GM18861 (cell line): ENCODE data around the gene PTPRN2.
"Not testable (repeated sequence)": the region's sequence is repeated elsewhere in the genome, so short reads cannot be mapped to it uniquely, and the experiment has no call there.

Experiments
- ATAC-seq: cut with Tn5 transposase; IDR thresholded peaks from one replicate; pipeline ENCODE4 v1.9.1; 2021; ENCODE audit not compliant: unreplicated experiment

Gene PTPRN2

DNA sequence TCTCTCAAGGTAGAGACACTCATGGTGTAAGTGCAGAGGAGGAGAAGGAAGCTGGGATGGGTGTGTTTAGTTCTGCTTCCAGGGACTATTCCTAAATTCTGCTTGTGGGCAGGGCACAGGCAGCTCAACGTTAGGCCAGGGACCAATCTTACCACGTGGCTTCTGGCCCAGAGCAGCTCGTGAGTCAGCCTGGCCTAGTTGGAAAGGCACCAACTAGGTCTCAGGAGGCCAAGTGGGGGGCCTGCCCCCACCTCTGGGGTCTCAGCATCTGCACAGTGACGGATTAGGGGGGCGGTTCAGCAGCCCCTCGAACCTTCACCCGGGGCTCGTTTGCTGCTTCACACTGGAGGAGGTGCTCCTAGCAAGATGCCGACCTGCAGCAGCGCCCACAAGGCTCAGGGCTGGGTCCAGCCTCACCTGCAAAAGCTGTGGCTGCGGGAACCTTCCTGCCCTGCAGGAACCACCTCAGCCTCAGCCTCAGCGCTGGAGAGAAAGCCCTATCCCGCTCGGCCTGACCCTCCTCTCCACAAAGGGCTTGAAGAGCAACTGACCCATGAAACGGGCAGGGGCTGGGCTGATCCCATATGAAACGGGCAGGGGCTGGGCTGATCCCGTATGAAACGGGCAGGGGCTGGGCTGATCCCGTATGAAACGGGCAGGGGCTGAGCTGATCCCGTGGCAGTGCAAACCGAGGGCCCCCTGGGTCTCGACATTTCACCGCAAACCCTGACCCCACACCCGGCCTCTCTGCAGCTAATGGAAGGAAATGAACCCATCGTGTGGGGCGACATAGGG, 803.4 kb downstream of the PTPRN2 start:
- no peak for ATAC-seq

DNA sequence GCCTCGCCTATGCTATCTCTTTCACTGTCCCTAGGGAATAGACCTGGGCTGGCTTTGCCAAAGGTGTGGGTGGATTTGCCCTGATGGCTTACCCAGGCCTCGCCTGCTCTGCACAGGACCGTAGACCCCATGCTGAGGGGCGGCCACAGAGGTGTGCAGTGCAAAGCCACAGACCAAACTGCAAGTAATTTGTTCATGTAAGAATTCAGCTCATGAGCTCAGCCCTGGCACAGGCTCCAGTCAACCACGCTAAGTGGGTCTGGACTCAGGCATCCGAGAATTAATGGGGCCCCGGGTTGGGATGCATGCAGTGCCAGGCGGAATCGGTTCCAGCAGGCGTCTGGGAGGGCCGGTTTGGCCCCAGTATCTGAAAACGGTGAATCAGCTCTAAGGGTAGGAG, 805.6 kb downstream of the PTPRN2 start:
- no peak for ATAC-seq

GRCh38 chr7:157780721-157781120, 806.9 kb downstream of the PTPRN2 start:
- no peak for ATAC-seq

DNA sequence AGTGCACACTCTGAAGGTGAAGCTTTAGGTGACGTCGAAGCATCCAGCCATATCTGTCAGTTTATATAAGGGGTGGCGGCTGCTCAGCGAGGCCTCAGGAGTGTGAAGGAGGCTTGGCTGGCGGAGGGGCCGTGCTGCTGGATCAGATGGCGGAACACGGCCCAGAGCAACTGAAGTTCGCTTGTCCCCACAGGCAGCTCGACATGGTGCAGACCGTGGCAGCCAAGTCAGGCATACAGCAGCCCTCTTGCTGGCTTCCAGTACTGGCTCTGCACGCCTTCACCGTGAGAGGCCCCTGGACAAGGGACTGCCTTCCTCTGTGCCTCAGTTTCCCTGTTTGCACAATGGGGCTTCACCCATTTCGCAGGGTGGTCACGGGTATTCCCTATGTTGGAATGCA, 807.3 kb downstream of the PTPRN2 start:
- ATAC-seq = no peak

DNA sequence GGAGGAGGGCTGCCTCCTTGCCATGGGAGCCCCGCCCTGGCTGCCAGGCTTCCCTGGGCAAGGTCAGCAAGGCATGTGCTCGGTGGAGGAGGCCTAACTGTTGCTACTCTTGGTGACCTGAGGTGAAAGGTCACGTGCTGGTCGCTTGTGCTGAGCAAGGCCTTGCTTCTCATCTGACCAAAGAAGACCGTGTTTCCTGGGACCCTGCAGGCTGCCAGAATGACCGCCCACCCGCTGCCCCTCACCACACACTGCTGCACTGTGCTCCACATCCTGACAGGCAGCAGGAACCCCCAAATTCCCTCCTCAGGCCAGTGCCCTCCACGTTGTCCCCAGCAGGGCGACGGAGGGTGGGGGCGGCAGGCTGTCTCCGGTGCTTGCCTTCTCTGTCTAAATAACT, 808.4 kb downstream of the PTPRN2 start:
- no peak for ATAC-seq

DNA sequence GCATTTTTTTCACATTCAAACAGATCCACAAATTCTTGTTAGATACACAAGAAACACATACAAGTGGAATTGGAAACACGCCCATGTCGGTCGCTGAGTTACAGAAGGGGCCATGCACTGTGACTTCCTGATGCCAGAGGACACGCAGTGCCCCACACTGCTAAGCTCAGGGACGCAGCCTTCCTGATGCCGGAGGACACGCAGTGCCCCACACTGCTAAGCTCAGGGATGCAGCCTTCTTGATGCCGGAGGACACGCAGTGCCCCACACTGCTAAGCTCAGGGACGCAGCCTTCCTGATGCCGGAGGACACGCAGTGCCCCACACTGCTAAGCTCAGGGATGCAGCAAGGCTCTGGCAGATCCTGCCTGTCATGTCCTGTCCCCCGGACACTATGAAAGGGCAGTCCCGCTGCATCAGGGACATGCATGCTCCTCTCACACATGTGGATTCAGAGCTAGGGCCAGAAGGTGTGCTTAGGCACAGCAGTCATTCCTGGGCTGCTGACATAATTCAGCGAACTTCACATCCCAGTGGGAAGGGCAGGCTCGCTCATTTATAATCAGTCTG, 810.3 kb downstream of the PTPRN2 start:
- not testable (repeated sequence) for ATAC-seq

GRCh38 chr7:157775560-157776332, 811.9 kb downstream of the PTPRN2 start:
- ATAC-seq = no peak

DNA sequence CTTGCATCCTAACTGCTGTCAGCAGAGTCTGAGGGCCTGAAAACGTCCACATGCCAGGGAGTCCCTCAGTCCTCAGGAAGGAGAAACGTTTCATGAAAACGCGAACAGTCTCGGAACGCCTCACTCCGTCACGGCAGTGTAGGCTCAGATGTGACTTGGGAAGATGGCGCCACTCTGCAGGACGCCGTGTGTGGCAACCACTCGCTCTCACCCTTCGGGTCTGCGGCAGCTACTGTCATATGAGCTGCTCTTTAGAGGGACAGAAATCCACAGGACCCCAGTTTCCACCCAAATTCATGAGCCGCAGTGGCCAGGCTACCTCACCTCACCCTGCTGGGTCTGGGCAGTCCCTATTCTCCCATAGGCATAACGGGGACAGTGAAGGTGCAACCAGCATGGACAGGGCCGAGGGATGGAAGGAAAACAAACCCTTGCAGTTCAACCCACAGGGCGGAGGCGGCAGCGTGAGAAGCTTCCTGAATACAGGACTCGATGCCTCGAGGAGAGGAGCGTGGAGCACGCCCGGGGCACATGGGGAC, 812.5 kb downstream of the PTPRN2 start:
- no peak for ATAC-seq

- no peak for ATAC-seq
Observed at GRCh38 chr7:157774495-157774894, 813.1 kb downstream of the PTPRN2 start.

DNA sequence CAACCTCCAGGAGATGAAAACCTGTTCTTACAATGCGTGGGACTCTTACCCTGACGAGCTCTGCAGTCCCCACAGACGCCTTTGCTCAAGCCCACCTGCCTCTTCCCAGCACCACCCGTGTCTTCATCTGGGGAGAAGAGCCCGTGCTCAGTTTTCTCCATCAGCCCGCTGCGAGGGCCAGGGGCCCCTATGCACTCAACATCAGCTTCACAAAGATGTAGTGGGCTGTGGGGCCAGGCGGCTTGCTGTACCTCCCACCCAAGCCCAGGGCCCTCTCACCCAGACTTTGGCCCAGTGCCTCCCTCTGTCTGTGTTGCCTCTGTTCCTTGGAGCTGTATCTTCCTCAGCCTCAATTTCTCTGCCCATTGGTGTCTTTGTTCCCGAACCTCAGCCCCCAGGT, 814.3 kb downstream of the PTPRN2 start:
- no peak for ATAC-seq

GRCh38 chr7:157772486-157773130, 815.0 kb downstream of the PTPRN2 start:
- no peak for ATAC-seq

GRCh38 chr7:157771689-157772088, 815.9 kb downstream of the PTPRN2 start:
- no peak for ATAC-seq

GRCh38 chr7:157770716-157771320, 816.8 kb downstream of the PTPRN2 start:
- no peak for ATAC-seq

GRCh38 chr7:157769526-157770215, 818.0 kb downstream of the PTPRN2 start:
- no peak for ATAC-seq

DNA sequence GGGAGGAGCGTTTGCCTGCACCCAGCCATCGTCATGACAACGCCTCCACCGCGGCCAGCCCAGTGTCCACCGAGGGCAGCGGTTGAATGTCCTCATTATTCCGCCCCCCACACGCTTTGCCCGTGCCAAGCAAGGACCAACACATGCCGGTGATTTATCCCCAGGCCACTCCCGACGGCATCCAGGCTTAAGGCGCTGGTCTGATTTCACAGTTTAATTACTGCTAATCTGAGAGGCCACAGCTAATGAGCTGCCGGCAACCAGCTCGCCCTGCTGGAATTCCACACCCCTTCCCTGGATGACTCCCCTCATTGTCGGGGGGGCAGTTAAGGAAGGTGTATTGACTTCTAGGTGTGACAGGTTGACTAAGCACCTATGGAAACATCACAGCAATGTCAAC, 818.5 kb downstream of the PTPRN2 start:
- no peak for ATAC-seq

GRCh38 chr7:157768198-157768597, 819.4 kb downstream of the PTPRN2 start:
- no peak for ATAC-seq

DNA sequence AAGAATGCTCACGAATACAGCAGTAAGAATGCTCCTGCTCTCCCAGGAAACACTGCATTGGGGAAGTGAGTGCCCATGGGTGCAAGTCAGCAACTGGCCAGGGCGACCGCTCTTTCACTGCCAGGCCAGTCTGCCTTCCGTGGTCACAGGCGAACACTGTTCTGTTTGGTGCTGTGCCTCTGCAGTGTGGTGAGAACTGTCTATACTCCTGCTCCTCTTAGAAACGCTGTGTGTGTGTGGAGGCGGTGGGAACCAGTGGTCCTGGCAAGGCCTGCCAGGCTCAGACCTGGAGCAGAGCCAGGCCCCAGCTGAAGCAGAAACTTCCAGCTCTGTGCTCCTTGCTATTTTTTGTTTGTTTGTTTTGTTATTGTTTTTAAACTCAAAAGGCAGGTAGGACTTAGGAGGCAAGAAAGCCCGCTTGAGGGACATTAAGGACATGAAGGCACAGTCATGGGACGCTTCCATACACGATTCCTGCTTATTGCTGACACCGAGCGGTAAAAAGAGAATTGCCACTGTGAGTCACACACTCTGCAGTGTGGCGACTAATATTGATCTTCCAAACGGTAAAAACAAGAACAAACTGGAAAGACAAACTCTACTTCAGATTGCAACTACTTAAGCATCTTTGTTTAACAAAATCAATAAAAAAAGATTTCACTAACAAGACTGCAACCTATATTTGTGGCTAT, 820.0 kb downstream of the PTPRN2 start:
- no peak for ATAC-seq

GRCh38 chr7:157766098-157766497, 821.5 kb downstream of the PTPRN2 start:
- ATAC-seq = no peak

GRCh38 chr7:157764946-157765537, 822.6 kb downstream of the PTPRN2 start:
- ATAC-seq = no peak
